Natural killer cell treated with Interleukin-12 subunit alpha and Interleukin-12 subunit beta and Interleukin-15 and Interleukin-18, amount 100 ng/mL, for 72 hours (primary cell): Measurements from ENCODE around the gene HIF3A. TPM values are rescaled to one million over a fixed set of nuclear protein-coding genes. Genes with fewer than 3 reads are reported as not detected.

Source experiments
- ATAC-seq, 2 donors: fragments of 150-1000 bp; cut with Tn5 transposase in 1 of 2; sonication (Bioruptor Pico), chemical (Tn5 transposase) in 1 of 2; 2 replicates each; pipeline ENCODE4 v1.10.0; 2021
- DNase-seq: peaks from one replicate; pipeline ENCODE4 v3.0.0; 2022; ENCODE audit warnings: low spot score
- H3K27ac Mint-ChIP-seq, 2 donors: 1 replicate in 1 of 2; 2 replicates in 1 of 2; pipeline ENCODE4 v1.8.0; 2022; ENCODE audit warnings: mixed read lengths in 2 of 2, mild to moderate bottlenecking in 1 of 2, moderate library complexity in 1 of 2
- H3K27me3 Mint-ChIP-seq, 2 donors: 1 replicate in 1 of 2; 2 replicates in 1 of 2; pipeline ENCODE4 v1.8.0; 2022; ENCODE audit warnings: mixed read lengths in 2 of 2
- H3K36me3 Mint-ChIP-seq: one replicate; pipeline ENCODE4 v1.8.0; 2022; ENCODE audit warnings: mixed read lengths
- H3K4me1 Mint-ChIP-seq, 2 donors: 1 replicate in 1 of 2; 2 replicates in 1 of 2; pipeline ENCODE4 v1.8.0; 2022; ENCODE audit warnings: low read depth in 2 of 2, mixed read lengths in 2 of 2, mild to moderate bottlenecking in 1 of 2
- H3K4me3 Mint-ChIP-seq: one replicate; pipeline ENCODE4 v1.8.0; 2022; ENCODE audit warnings: mixed read lengths
- H3K9me3 Mint-ChIP-seq: 2 replicates; pipeline ENCODE4 v1.8.0; 2022; ENCODE audit warnings: mixed read lengths
- total RNA-seq, 2 donors: library from RNA; stranded (reverse); gene quantifications; one replicate each; pipeline ENCODE4 v1.2.3, GENCODE V29; 2022

HIF3A gene
- total RNA-seq, 2 donors from 2014 or later: not detected

DNA sequence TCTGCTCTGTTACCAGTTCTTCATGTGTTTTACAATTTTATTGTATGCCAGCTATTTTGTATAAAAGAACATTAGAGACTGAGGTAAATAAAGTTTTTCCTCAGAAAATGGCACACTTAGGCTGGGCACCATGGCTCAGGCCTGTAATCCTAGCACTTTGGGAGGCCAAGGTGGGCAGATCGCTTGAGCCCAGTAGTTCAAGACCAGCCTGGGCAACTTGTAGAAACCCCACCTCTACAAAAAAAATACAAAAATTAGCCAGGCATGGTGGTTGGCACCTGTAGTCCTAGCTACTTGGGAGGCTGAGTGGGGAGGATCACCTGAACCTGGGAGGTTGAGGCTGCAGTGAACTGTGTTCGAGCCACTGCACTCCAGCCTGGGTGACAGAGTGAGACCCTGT is 84.5 kb downstream of the HIF3A start:
- ATAC-seq (no peak), DNase-seq (no peak)
- Mint-ChIP-seq H3K36me3 (peaks cover 34% of the 10 kb centered on the region), H3K4me1 (peaks cover 0 to 4% of the 10 kb centered on the region in 2 donors), H3K9me3 (no peaks in the 10 kb centered on the region), H3K27ac (no peak overlapping the region), H3K27me3 (no peaks in the 10 kb centered on the region), H3K4me3 (no peak overlapping the region)

DNA sequence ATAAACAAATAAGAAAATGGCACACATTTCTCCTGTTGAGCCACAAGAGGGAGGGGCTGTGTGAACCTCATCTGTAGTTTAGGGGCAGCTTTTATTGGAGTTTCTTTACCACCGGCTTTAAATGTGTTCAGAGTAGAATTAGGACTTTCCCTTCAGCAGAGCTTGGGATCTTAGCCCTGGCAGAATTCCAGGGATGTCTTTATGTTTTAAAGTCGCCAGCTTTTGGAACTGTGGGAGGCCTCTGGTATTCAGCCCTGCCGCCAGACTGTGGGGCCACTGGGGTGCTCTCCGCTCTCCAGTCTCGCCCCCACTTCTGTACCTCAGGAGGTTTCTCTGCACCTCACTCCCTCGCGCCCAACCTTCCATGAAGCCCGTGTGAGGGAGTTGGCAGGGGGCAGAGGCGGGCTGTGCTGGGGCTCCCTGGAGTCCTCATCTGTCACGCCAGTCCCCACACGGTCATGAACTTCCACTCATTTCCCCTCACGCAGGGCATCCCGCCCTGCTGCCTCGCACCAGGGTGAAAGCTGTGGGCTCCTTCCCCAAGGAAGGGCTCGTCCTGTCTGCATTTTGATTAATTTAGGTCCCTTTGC is 85.0 kb downstream of the HIF3A start:
- no peak overlapping the region for H3K27ac Mint-ChIP-seq
- H3K9me3 Mint-ChIP-seq: no peaks in the 10 kb centered on the region
- H3K4me1 Mint-ChIP-seq: peaks cover 0 to 4% of the 10 kb centered on the region in 2 donors
- H3K36me3 Mint-ChIP-seq: peaks cover 34% of the 10 kb centered on the region
- H3K27me3 Mint-ChIP-seq: no peaks in the 10 kb centered on the region
- H3K4me3 Mint-ChIP-seq: no peak overlapping the region
- DNase-seq (no peak), ATAC-seq (no peak)

- H3K27me3 Mint-ChIP-seq: no peaks in the 10 kb centered on the region
- peaks cover 0 to 4% of the 10 kb centered on the region in 2 donors for H3K4me1 Mint-ChIP-seq
- peaks cover 26% of the 10 kb centered on the region for H3K36me3 Mint-ChIP-seq
- H3K9me3 Mint-ChIP-seq: no peaks in the 10 kb centered on the region
- ATAC-seq (no peak), DNase-seq (no peak)
- H3K4me3 Mint-ChIP-seq: no peak overlapping the region
- no peak overlapping the region for H3K27ac Mint-ChIP-seq
These were observed 86.5 kb downstream of the HIF3A start for GRCh38 chr19:46383171-46383815.

DNA sequence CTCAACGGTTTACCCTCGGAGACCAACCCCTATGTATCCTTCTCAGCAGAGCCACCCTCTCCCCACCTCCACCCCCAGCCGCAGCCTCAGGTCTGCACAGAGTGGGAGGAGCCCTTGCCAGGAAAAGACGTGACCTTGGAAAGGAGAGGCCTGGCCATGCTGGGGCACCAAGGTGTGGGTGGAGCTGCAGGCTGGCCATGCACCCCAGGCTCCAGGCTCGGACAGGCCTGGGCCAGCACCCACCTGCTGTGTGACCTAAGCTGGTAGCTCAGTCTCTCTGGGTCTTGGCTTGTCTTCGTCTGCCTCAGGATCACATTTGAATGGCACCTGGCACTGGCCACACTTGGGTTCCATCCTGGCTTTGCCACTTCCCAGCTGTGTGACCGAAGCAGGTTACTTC is 87.0 kb downstream of the HIF3A start:
- Mint-ChIP-seq H3K4me3 (no peak overlapping the region), H3K27me3 (no peaks in the 10 kb centered on the region), H3K36me3 (peaks cover 26% of the 10 kb centered on the region), H3K4me1 (peaks cover 0 to 4% of the 10 kb centered on the region in 2 donors), H3K27ac (no peak overlapping the region), H3K9me3 (no peaks in the 10 kb centered on the region)
- DNase-seq (no peak), ATAC-seq (peak in 1 of 2 donors; percentile 21)

DNA sequence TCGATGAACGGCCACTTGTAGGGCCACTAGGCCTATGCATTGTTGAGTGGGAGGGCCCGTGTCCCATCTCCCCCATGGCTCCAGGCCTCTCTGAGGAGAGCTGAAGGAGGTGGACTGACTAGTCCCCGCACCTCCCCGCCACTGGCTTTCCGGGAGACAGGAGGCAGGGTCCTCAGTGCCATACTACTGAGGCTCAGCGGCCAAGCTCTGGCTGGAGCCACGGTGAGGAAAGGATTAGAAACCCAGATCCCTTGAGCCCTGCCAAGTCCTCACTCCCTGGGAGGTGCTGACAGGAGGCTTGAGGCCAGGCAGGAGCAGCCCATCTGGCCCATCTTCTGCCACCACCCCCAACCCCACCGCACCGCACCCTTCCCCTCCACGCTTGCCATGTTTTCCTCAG is 87.6 kb downstream of the HIF3A start:
- H3K27me3 Mint-ChIP-seq: no peaks in the 10 kb centered on the region
- H3K27ac Mint-ChIP-seq: no peak overlapping the region
- H3K4me3 Mint-ChIP-seq: no peak overlapping the region
- peaks cover 0 to 6% of the 10 kb centered on the region in 2 donors for H3K4me1 Mint-ChIP-seq
- no peak for DNase-seq
- H3K36me3 Mint-ChIP-seq: peaks cover 28% of the 10 kb centered on the region
- no peaks in the 10 kb centered on the region for H3K9me3 Mint-ChIP-seq
- no peak for ATAC-seq

DNA sequence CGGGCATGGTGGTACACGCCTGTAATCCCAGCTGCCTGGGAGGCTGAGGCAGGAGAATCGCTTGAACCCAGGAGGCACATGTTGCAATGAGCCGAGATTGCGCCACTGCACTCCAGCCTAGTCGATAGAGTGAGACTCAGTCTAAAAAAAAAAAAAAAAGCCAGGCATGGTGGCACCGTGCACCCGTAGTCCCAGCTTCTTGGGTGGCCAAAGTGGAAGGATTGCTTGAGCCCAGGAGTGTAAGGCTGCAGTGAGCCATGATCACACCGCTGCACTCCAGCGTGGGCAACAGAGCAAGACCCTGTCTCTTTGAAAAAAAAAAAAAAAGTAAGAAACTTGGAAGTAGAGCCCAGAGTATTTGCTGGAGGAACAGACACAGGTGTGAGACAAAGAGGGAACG is 88.8 kb downstream of the HIF3A start:
- Mint-ChIP-seq H3K4me1 (peaks cover 0 to 8% of the 10 kb centered on the region in 2 donors), H3K4me3 (no peak overlapping the region), H3K36me3 (peaks cover 23% of the 10 kb centered on the region), H3K9me3 (no peaks in the 10 kb centered on the region), H3K27me3 (no peaks in the 10 kb centered on the region), H3K27ac (no peak overlapping the region)
- ATAC-seq (no peak), DNase-seq (no peak)

GRCh38 chr19:46386151-46386550 is 89.3 kb downstream of the HIF3A start:
- no peaks in the 10 kb centered on the region for H3K9me3 Mint-ChIP-seq
- H3K4me3 Mint-ChIP-seq: no peak overlapping the region
- no peak for DNase-seq
- H3K27me3 Mint-ChIP-seq: no peaks in the 10 kb centered on the region
- H3K4me1 Mint-ChIP-seq: peaks cover 0 to 8% of the 10 kb centered on the region in 2 donors
- H3K36me3 Mint-ChIP-seq: peaks cover 18% of the 10 kb centered on the region
- ATAC-seq: no peak
- H3K27ac Mint-ChIP-seq: no peak overlapping the region

DNA sequence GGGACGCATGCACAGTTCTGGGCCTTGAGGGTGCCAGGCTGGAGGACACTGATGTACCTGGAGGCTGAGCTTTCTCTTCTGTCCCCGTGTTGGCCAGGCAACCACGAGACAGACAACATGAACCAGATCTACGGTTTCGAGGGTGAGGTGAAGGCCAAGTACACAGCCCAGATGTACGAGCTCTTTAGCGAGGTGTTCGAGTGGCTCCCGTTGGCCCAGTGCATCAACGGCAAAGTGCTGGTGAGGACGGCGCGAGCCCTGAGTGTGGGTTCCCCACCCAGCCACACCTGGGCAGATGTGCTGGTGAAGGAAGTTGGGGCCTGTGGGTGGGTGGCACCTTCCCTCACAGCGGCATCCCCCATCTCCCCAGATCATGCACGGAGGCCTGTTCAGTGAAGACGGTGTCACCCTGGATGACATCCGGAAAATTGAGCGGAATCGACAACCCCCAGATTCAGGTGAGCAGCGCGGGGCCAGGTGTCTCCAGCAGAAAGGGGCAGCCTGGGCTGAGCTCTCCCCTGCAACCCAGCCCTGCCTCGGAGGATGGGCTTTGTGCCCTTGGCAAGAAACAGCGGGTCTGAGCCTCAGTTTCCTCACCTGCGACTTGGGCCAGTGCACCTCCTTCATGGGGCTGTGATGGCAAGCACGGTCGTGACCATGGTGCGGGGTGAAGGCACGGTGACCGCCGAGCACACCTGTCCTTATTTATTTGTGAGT is 90.3 kb downstream of the HIF3A start:
- ATAC-seq (no peak), DNase-seq (no peak)
- Mint-ChIP-seq H3K27ac (no peak overlapping the region), H3K36me3 (peaks cover 17% of the 10 kb centered on the region), H3K9me3 (no peaks in the 10 kb centered on the region), H3K4me1 (peaks cover 0 to 8% of the 10 kb centered on the region in 2 donors), H3K4me3 (no peak overlapping the region), H3K27me3 (no peaks in the 10 kb centered on the region)

GRCh38 chr19:46387713-46388130 is 90.9 kb downstream of the HIF3A start:
- no peak overlapping the region for H3K4me3 Mint-ChIP-seq
- peaks cover 11% of the 10 kb centered on the region for H3K36me3 Mint-ChIP-seq
- no peak for ATAC-seq

DNA sequence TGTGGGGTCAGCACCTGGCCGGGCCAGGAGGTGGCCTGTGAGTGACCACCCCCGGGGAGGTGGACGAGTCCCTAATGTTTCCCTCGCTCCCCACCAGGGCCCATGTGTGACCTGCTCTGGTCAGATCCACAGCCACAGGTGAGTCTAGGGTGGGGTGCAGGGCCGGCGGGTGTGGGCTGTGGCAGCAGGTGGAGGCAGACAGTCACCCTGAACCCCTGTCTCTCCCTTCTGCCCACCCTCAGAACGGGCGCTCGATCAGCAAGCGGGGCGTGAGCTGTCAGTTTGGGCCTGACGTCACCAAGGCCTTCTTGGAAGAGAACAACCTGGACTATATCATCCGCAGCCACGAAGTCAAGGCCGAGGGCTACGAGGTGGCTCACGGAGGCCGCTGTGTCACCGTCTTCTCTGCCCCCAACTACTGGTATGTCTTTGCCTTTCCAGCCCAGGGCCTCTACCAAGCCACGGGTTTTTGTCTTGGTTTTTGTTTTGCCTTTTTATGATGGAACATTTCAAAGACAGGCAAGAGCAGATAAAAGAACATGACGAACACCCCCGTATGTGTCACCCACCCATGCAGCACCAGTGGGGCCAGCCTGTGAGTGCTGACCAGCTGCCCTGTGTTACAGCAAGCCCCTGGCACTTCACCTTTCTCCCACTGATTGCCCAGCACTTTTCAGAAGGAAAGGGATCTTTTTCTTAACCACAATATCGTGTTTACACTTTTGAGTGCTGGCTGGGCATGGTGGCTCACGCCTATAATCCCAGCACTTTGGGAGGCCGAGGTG is 91.7 kb downstream of the HIF3A start:
- Mint-ChIP-seq H3K27me3 (no peaks in the 10 kb centered on the region), H3K9me3 (no peaks in the 10 kb centered on the region), H3K4me1 (peaks cover 4 to 8% of the 10 kb centered on the region in 2 donors), H3K27ac (no peak overlapping the region), H3K36me3 (peaks cover 8% of the 10 kb centered on the region), H3K4me3 (no peak overlapping the region)
- ATAC-seq (no peak), DNase-seq (no peak)

More at GRCh38 chr19:46387713-46388130, 90.9 kb downstream of the HIF3A start:
- Mint-ChIP-seq H3K27me3 (no peaks in the 10 kb centered on the region), H3K4me1 (peaks cover 4 to 8% of the 10 kb centered on the region in 2 donors), H3K9me3 (no peaks in the 10 kb centered on the region), H3K27ac (no peak overlapping the region)
- DNase-seq: no peak

- Mint-ChIP-seq H3K27me3 (no peaks in the 10 kb centered on the region), H3K9me3 (no peaks in the 10 kb centered on the region), H3K27ac (no peak overlapping the region), H3K4me3 (no peak overlapping the region), H3K4me1 (peaks cover 4 to 8% of the 10 kb centered on the region in 2 donors), H3K36me3 (peaks cover 8% of the 10 kb centered on the region)
- no peak for DNase-seq
- ATAC-seq: no peak
These were observed 93.4 kb downstream of the HIF3A start for GRCh38 chr19:46390121-46390858.

- Mint-ChIP-seq H3K9me3 (no peaks in the 10 kb centered on the region), H3K4me3 (no peak overlapping the region), H3K27ac (no peak overlapping the region), H3K27me3 (no peaks in the 10 kb centered on the region), H3K4me1 (peaks cover 4 to 11% of the 10 kb centered on the region in 2 donors), H3K36me3 (peaks cover 8% of the 10 kb centered on the region)
- DNase-seq: no peak
- ATAC-seq: no peak
These were observed 94.0 kb downstream of the HIF3A start for GRCh38 chr19:46390866-46391265.
